Psoas muscle (tissue), 8 donors: ENCODE measurements around the gene CHST8. TPM values are rescaled to one million over a fixed set of nuclear protein-coding genes. Genes with fewer than 3 reads are reported as not detected.

Source experiments
- ATAC-seq, 4 donors: fragments of 200-7000 bp; cut with Tn5 transposase; one replicate each; pipeline ENCODE4 v1.9.1; 2020; ENCODE audit warnings: moderate library complexity in 3 of 4, mild to moderate bottlenecking in 2 of 4
- DNase-seq, 2 donors: peaks; one replicate each; pipeline ENCODE4 v3.0.0-alpha.2; 2020
- H3K27ac ChIP-seq: fragments of 200-600 bp; one replicate; pipeline ENCODE4 v1.8.0; 2022
- H3K27me3 ChIP-seq, 3 donors: fragments of 200-600 bp in 1 of 3; one replicate each; pipeline versions ENCODE4 v1.6.1 to v1.8.0; 2013 to 2022; ENCODE audit warnings: low read length in 2 of 3, mild to moderate bottlenecking in 2 of 3, moderate library complexity in 1 of 3; ENCODE audit not compliant: insufficient read depth in 3 of 3
- H3K36me3 ChIP-seq, 2 donors: fragments of 200-600 bp in 1 of 2; one replicate each; pipeline versions ENCODE4 v1.6.1 to v1.8.0; 2013 to 2022; ENCODE audit warnings: low read depth in 1 of 2, mild to moderate bottlenecking in 1 of 2, moderate library complexity in 1 of 2; ENCODE audit not compliant: insufficient read depth in 1 of 2
- H3K4me1 ChIP-seq: fragments of 200-600 bp; one replicate; pipeline ENCODE4 v1.8.0; 2022
- H3K4me3 ChIP-seq: fragments of 200-600 bp; one replicate; pipeline ENCODE4 v1.8.0; 2022; ENCODE audit warnings: mild to moderate bottlenecking
- H3K9me3 ChIP-seq: fragments of 200-600 bp; one replicate; pipeline ENCODE4 v1.8.0; 2022
- WGBS, 3 donors: extraction: QIAGEN DNeasy Blood & Tissue Kit; methylation state at CpG; one replicate each; pipeline versions ENCODE4 v1.1.6 to v1.1.7; 2013; 5-methylcytosine and 5-hydroxymethylcytosine counted together
- intact Hi-C, 2 donors: fragments of 100-400 bp; cut with DNase I; formaldehyde crosslinking; loops; one replicate each; pipeline versions ENCODE4 v1.11.0 to v1.14.2; 2022
- polyA plus RNA-seq, 3 donors: library from polyadenylated mRNA; stranded (reverse); fragments of 200-250 nt; gene quantifications; one replicate each; pipeline ENCODE4 v1.2.3, GENCODE V29; 2013
- total RNA-seq, 4 donors: library from RNA; stranded (reverse); fragmentation: NEBNext Ultra II Directional in 2 of 4; extraction: Animal tissue kit (Norgen Biotek cat#: 25700) in 2 of 4; gene quantifications; one replicate each; pipeline versions ENCODE4 v1.2.1 to v1.2.4, GENCODE V29; 2021 to 2023
- TF ChIP-seq, protein P1 (sequence below): fragments of 200-600 bp; IDR thresholded peaks from one replicate; pipeline ENCODE4 v1.8.0; 2022; ENCODE audit warnings: antibody characterized with exemption
- donor health status: healthy with polysubstance abuse.
- donor health status: DM: no; HTN: no; CAD: no; lungs with moderate emphysema.
- donor health status: Bipolar disorder and iron deficiency.
- donor health status: healthy.
- donor health status: DM: yes; HTN: yes; CAD: no.
- donor health status: DM: no; HTN: no; CAD: no.
- donor health status: DM: no; HTN: no; CAD: no.
- donor health status: DM: yes; HTN: yes; CAD: no.

Gene CHST8
- total and polyA plus RNA-seq, 7 donors: 0.05 to 0.60 (median 0.23) TPM; not detected in 1

DNA sequence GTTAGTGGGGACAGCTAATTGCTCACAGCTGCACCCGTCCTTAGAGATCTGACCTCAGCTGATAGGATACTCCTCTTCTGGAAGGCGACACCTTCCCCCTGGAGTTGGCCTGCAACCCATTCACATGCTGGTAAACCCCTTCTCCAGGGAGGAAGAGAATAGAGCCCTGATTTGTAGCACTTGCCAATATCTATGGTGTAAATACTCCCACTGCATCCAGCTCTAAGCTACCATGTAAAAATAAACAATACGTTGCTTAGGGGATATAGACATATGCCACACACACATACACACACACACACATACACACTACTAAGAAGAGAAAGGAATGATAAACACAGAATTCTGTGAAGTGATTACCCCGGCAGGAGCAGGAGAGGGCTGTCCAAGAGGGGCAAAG lies 125.5 kb downstream of the CHST8 start:
- DNase-seq (no peak), ATAC-seq (no peak)
- Histone ChIP-seq H3K4me3 (no peak overlapping the region), H3K36me3 (no peaks in the 10 kb centered on the region), H3K9me3 (no peaks in the 10 kb centered on the region), H3K4me1 (no peaks in the 10 kb centered on the region), H3K27ac (no peak overlapping the region), H3K27me3 (peaks cover 0 to 35% (median 14%) of the 10 kb centered on the region in 3 donors)
- TF ChIP-seq, protein P1, sequence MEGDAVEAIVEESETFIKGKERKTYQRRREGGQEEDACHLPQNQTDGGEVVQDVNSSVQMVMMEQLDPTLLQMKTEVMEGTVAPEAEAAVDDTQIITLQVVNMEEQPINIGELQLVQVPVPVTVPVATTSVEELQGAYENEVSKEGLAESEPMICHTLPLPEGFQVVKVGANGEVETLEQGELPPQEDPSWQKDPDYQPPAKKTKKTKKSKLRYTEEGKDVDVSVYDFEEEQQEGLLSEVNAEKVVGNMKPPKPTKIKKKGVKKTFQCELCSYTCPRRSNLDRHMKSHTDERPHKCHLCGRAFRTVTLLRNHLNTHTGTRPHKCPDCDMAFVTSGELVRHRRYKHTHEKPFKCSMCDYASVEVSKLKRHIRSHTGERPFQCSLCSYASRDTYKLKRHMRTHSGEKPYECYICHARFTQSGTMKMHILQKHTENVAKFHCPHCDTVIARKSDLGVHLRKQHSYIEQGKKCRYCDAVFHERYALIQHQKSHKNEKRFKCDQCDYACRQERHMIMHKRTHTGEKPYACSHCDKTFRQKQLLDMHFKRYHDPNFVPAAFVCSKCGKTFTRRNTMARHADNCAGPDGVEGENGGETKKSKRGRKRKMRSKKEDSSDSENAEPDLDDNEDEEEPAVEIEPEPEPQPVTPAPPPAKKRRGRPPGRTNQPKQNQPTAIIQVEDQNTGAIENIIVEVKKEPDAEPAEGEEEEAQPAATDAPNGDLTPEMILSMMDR: no peak
- intact Hi-C loops: no loop called here
- 35 to 43% (median 41%) methylated on average over 4 of the region's 4 CpGs for WGBS, 3 donors

DNA sequence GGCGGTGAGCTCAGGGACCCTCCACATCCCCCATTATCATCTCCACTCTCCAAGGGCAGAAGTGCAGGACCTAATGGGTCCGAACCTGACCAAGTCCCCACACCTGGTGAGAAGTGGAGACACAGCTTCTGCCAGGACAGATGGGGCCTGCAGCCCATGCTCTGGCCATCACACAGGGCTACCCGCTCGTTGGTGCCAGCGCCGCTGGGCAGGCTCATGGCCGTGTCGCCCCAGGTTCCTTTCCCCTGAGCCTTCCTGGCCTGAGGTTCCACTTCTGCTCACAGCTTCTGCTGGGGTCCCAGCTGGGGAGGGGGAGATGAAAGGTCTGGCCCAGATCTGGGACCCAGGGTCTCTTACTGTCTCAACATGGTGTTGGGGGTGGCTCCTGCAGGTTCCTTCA lies 126.5 kb downstream of the CHST8 start:
- Histone ChIP-seq H3K36me3 (no peaks in the 10 kb centered on the region), H3K4me3 (no peak overlapping the region), H3K27ac (no peak overlapping the region), H3K27me3 (peaks cover 0 to 41% (median 17%) of the 10 kb centered on the region in 3 donors), H3K4me1 (no peaks in the 10 kb centered on the region), H3K9me3 (no peaks in the 10 kb centered on the region)
- no peak for DNase-seq
- TF ChIP-seq, protein P1: no peak
- no peak for ATAC-seq
- intact Hi-C loops: no loop called here
- 86 to 94% (median 91%) methylated on average over 8 of the region's 8 CpGs for WGBS, 3 donors

DNA sequence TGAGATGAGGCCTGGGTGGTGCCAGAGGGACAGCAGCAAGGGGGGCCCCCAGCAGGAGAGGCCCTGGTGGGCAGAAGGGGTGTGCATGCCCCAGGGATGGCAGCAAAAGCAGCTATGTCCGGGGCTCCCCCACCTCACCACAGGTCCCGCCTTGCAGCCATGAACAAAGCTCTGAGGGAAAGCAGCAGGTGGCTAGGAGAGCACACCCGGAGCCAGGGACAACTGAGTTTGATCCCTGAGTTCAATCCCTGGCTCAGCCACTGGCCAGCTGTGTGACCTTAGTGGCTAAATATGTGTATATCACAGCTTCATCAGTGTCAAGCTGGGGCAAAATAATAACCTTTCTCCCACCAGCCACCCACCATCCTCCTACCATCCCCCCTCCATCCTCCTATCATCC lies 127.3 kb downstream of the CHST8 start:
- no peaks in the 10 kb centered on the region for H3K4me1 ChIP-seq
- no peaks in the 10 kb centered on the region for H3K9me3 ChIP-seq
- 21 to 36% (median 24%) methylated on average over 3 of the region's 3 CpGs for WGBS, 3 donors
- intact Hi-C loops: no loop called here
- no peaks in the 10 kb centered on the region for H3K36me3 ChIP-seq
- H3K27ac ChIP-seq: no peak overlapping the region
- peaks cover 0 to 41% (median 16%) of the 10 kb centered on the region in 3 donors for H3K27me3 ChIP-seq
- ATAC-seq (no peak), DNase-seq (no peak)
- H3K4me3 ChIP-seq: no peak overlapping the region
- TF ChIP-seq, protein P1: no peak

DNA sequence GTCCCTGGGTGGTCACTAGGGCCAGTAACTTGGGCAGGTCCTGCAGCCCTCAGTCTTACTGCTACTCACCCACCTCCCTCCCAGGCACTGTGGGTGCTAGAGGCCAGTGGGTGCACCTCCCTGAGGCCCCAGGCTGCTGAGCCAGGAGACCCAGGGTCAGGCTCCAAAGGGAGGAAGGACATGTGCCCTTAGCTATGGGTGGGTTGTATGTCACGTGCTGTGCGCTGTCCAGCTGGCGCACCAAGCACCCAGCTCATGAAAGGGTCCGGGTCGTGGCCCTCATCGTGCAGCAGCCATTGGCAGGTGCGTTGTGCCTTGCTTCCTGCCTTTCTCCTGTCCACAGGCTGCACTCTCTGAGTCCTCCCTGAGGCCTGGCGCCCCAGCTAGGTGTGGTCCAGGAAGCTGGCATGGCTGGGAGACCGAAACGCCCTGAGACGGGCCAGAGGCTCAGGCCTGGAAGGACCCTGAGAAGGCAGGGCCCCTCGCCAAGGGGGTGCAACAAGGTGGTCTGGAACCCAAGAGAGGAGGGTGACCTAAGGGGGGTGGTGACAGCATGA lies 127.9 kb downstream of the CHST8 start:
- Histone ChIP-seq H3K36me3 (no peaks in the 10 kb centered on the region), H3K4me3 (no peak overlapping the region), H3K27ac (no peak overlapping the region), H3K4me1 (no peaks in the 10 kb centered on the region), H3K9me3 (no peaks in the 10 kb centered on the region), H3K27me3 (peaks cover 0 to 47% (median 14%) of the 10 kb centered on the region in 3 donors)
- ATAC-seq (no peak), DNase-seq (no peak)
- TF ChIP-seq, protein P1: no peak
- intact Hi-C loops: no loop called here
- 82 to 85% (median 83%) methylated on average over 12 of the region's 12 CpGs for WGBS, 3 donors
